NT2/D1 (cell line): Measurements from ENCODE around the gene RAC2.

Experiments
- DNase-seq: peaks from one replicate; pipeline ENCODE4 v3.0.0-alpha.2; 2011; ENCODE audit warnings: low read depth, low spot score
- H3K27me3 ChIP-seq: 2 replicates; pipeline ENCODE4 v1.6.0; 2011; ENCODE audit warnings: mild to moderate bottlenecking; ENCODE audit not compliant: insufficient read length, insufficient read depth
- H3K36me3 ChIP-seq: 2 replicates; pipeline ENCODE4 v1.6.1; 2011; ENCODE audit warnings: mild to moderate bottlenecking, low read length, mixed read lengths; ENCODE audit not compliant: insufficient read depth, insufficient read length
- H3K4me1 ChIP-seq: 2 replicates; pipeline ENCODE4 v1.5.1; 2011; ENCODE audit not compliant: insufficient read depth, insufficient read length
- H3K4me3 ChIP-seq: 2 replicates; pipeline ENCODE4 v1.5.1; 2011; ENCODE audit warnings: low read depth; ENCODE audit not compliant: insufficient read length
- H3K9ac ChIP-seq: 2 replicates; pipeline ENCODE4 v1.6.0; 2011; ENCODE audit warnings: low read depth; ENCODE audit not compliant: insufficient read length
- H3K9me3 ChIP-seq: 2 replicates; pipeline ENCODE4 v1.5.1; 2011; ENCODE audit warnings: mild to moderate bottlenecking, low read length; ENCODE audit not compliant: insufficient read depth
- SUZ12 ChIP-seq: IDR thresholded peaks from 2 replicates; pipeline ENCODE4 v1.6.1; 2011; ENCODE audit not compliant: insufficient read length, insufficient read depth; ENCODE audit errors: extremely low read depth
- YY1 ChIP-seq: IDR thresholded peaks from 2 replicates; pipeline ENCODE4 v1.6.1; 2011; ENCODE audit not compliant: insufficient read length, insufficient read depth
- ZNF274 ChIP-seq: IDR thresholded peaks from 2 replicates; pipeline ENCODE4 v1.6.1; 2011; ENCODE audit warnings: mild to moderate bottlenecking, low read depth, low read length

RAC2 gene

DNA sequence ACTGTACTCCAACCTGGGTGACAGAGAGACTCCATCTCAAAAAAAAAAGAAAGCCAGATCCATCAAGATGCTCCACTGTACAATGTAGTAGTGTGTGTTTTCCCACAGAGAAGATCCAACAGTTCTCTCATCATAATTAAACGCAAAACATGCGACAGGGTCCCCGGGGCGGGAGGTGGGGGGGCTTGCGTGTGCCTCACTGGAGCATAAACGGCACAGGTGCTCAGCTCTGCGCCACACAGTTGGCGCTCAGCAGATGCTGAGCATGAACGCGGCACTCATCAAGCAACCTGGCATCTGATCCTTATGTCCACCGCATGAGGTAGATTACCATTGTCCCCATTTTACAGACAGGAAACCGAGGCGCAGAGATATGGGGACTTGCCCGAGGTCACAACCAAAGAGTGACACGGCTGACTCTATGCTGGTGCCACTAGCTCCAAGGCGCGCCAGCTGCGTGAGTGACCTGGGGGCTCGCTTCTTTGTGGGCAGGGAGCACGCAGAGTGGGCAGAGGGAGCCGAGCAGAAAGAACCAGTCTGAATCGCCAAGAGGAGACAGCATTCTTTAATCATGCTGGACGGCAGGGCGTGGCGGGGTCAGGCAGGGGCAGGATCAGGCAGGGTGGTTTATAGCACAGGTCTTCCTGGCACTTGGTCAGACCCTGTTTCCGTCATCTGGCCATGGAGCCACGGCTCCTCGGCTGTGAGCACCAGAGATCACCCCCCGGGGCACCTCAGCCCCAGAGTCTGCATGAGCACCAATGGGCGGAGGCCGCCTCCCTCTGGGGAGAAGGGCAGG lies 64.2 kb downstream of the RAC2 start:
- Histone ChIP-seq H3K9me3 (no peaks in the 10 kb centered on the region), H3K36me3 (peaks cover 8% of the 10 kb centered on the region), H3K4me3 (no peak overlapping the region), H3K4me1 (peaks cover 14% of the 10 kb centered on the region), H3K9ac (no peak overlapping the region), H3K27me3 (no peaks in the 10 kb centered on the region)
- no peak for DNase-seq
- no peak for TF ChIP-seq YY1
- no peak for TF ChIP-seq ZNF274
- no peak for TF ChIP-seq SUZ12

DNA sequence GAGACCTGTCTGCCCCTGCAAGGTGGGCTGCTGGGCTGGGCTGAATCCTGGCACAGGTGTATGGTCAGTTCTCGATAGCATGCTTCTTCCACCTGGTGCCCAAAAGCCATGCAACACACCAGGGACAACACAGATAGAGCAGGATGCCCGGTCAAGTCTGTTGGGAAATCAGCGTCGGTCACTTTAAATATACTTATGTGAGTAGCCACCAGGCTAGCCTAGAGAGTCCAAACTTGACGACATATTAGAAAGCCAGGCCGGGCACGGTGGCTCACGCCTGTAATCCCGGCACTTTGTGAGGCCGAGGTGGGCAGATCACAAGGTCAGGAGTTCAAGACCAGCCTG lies 65.0 kb downstream of the RAC2 start:
- DNase-seq, result no peak
- Histone ChIP-seq H3K4me3 (no peak overlapping the region), H3K9ac (no peak overlapping the region), H3K4me1 (peaks cover 14% of the 10 kb centered on the region), H3K36me3 (peaks cover 6% of the 10 kb centered on the region), H3K9me3 (no peaks in the 10 kb centered on the region), H3K27me3 (no peaks in the 10 kb centered on the region)
- TF ChIP-seq YY1 (no peak), SUZ12 (no peak), ZNF274 (no peak)

DNA sequence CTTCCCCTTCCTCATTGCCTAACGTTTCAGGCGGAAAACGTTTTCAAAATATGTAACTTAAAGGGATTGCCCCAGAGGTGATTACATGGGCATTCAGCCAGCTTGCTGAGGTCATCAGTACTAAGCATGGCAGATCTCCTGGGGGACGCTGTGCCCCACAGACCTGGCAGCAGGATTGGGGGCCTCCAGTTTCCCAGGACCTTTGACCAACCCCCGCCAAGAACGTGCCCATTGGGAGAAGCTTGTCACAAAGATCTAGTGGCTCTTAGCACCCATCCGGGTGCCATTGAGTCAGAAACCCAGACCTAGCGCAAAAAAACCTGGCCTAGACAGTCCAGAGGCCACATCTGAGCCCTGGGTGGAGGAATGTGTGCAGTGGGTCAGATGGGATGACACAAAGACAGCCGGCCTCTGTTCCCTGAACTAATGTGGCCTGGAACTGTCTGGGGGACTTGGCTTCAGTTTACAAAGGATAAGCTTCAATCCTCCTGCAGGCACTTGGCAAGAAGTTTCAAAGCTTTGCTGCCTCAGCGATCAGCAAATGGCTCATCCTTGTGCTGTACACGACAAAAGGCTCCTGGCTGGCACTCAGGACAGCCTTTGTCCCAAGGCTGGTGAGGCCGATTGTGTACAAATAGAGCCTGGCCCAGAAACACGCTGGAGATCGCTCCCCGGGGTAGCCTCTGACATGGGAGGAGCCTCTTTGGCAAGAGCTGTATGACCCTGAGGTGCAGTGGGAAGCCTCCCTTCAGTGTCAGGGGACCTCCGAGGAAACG lies 65.5 kb downstream of the RAC2 start:
- Histone ChIP-seq H3K4me3 (no peak overlapping the region), H3K27me3 (no peaks in the 10 kb centered on the region), H3K36me3 (peaks cover 5% of the 10 kb centered on the region), H3K9me3 (no peaks in the 10 kb centered on the region), H3K4me1 (peaks cover 11% of the 10 kb centered on the region), H3K9ac (no peak overlapping the region)
- no peak for DNase-seq
- TF ChIP-seq SUZ12 (no peak), YY1 (no peak)

DNA sequence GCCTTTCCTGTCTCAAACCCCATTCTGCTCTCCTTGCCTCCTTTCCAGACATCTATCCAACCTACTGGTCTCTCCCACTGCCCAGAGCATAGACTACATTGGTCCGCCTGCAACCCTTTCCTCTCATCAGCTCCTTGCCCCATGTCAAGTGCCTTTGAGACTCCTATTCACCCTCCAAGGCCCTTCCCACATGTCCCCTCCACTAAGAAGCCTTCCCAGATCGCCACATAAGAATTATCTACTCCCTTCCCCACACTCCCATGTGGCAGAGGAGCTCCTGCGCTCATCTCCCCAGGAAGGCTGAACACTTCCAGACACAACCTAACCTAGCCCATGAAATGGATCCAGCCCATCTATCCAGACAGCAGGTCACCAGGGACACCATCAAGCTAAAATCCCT lies 66.3 kb downstream of the RAC2 start:
- no peaks in the 10 kb centered on the region for H3K27me3 ChIP-seq
- H3K4me1 ChIP-seq, result peaks cover 9% of the 10 kb centered on the region
- peaks cover 5% of the 10 kb centered on the region for H3K36me3 ChIP-seq
- no peaks in the 10 kb centered on the region for H3K9me3 ChIP-seq
- H3K4me3 ChIP-seq, result no peak overlapping the region
- no peak for TF ChIP-seq SUZ12
- TF ChIP-seq YY1, result no peak
- TF ChIP-seq ZNF274, result no peak
- no peak for DNase-seq
- no peak overlapping the region for H3K9ac ChIP-seq

DNA sequence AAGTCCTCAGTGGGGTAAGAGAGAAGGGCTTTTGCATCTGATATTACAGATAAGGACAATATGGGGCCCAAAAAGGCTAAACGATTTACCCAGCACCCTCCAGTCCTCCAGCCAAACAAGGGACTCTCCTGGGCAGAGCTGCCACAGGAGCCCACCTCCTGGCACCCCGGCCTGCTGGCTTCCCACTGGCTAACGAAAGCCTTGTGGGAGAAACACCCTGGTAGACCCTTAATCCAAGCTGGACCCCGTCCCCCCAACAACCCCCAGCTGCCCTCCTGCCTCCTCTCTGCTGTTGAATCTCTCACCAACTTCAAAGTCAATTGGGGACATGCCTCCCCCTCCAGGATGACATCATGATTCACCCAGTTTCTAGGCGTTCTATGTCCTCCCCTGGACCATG lies 66.8 kb downstream of the RAC2 start:
- Histone ChIP-seq H3K4me1 (peaks cover 9% of the 10 kb centered on the region), H3K4me3 (no peak overlapping the region), H3K9me3 (no peaks in the 10 kb centered on the region), H3K9ac (no peak overlapping the region), H3K27me3 (no peaks in the 10 kb centered on the region), H3K36me3 (peaks cover 5% of the 10 kb centered on the region)
- TF ChIP-seq ZNF274, result no peak
- no peak for TF ChIP-seq SUZ12
- no peak for TF ChIP-seq YY1
- no peak for DNase-seq

DNA sequence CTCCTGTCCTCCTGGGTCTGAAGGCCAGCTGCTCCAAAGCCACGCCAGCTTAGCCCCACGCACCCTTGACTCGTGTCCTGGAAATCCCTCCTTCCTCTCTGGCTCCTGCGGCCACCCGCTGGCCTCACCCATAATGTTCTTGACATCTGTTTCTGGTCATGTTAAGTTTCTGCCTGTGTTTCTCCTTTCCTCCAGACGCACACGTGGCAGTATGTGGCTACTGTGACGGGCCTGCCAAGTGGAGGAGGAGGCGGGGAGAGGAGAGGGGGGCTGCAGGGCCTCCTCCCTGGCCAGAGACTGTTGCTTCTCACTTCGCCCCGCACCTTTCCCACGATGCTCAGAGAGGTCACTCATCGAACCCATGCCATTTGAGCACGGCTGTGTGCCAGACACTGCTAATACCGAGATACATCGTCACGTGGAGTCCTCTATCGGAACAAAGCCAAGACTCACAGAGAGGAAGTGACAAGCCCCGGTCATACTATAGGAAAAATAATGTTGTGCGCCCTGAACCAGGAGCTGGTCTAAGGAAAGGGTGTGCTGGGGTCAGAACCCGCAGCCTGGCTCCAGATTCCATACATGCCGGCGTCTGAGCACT lies 67.5 kb downstream of the RAC2 start:
- Histone ChIP-seq H3K9me3 (no peaks in the 10 kb centered on the region), H3K4me3 (no peak overlapping the region), H3K9ac (no peak overlapping the region), H3K4me1 (peaks cover 11% of the 10 kb centered on the region), H3K27me3 (no peaks in the 10 kb centered on the region), H3K36me3 (peaks cover under 1% of the 10 kb centered on the region)
- TF ChIP-seq ZNF274, result no peak
- TF ChIP-seq YY1, result no peak
- no peak for TF ChIP-seq SUZ12
- no peak for DNase-seq

DNA sequence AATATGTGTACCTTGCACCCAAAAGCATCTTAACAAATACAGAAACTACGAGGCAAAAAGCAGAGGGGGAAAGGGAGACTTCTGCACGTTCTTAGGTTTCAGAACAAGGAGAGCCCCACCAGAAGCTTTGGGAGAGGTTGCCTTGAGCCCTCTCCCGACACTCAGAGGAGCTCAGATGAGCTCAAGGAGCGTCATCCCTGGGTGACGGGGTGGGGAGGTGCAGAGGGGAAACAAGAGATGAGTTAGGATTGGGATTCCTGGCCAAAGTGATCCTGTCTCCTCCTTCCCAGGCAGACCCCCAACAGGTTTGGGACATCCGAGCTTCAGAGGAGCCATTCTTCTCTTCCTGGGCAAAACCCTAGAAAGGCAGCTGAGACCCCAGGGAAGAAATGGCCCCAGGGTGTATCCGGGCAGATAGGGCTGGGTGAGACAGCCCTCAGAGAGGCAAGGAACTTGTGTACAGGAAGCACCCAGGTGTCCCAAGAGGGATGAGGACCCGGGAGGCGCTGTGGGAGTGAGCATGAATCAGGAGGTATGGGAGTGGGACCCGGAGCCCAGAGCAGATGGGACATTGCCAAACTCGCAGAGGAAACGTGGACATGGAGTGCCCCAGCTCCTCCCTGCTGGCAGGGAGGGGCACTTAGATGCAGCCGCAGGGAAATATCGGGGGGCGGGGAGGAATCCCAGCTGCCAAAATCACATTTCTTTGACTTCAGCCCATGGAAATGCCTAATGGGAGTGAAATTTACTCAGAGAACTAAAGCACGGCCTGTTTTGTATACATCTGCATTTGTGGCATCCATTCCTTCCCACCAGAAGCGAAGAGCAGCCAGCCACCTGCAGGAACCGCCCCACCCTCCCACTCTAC lies 68.4 kb downstream of the RAC2 start:
- TF ChIP-seq YY1 (no peak), SUZ12 (no peak), ZNF274 (no peak)
- no peaks in the 10 kb centered on the region for H3K27me3 ChIP-seq
- H3K9me3 ChIP-seq, result no peaks in the 10 kb centered on the region
- H3K9ac ChIP-seq, result peak overlapping the region; percentile 38
- no peak for DNase-seq
- H3K36me3 ChIP-seq, result no peaks in the 10 kb centered on the region
- peaks cover 11% of the 10 kb centered on the region for H3K4me1 ChIP-seq
- H3K4me3 ChIP-seq, result no peak overlapping the region
